Measurements from ENCODE around the gene ECPAS. TPM values are rescaled to one million over a fixed set of nuclear protein-coding genes. Genes with fewer than 3 reads are reported as not detected.
"Not testable (repeated sequence)": the region's sequence is repeated elsewhere in the genome, so short reads cannot be mapped to it uniquely, and the experiment has no call there.

The ECPAS gene
- total and polyA plus RNA-seq, 2 experiments from 2014 or later = 32.1 to 65.6 TPM

GRCh38 chr9:111449705-111450104, 34.5 kb downstream of the ECPAS start:
- no peak overlapping the region for H3K27ac ChIP-seq
- no peak overlapping the region for H2AFZ ChIP-seq
- DNase-seq (ENCODE audit: low spot score) = no peak
- H3K4me2 ChIP-seq = no peak overlapping the region
- peaks cover 8% of the 10 kb centered on the region for H3K4me1 ChIP-seq (ENCODE audit: insufficient read depth)
- H3K4me3 ChIP-seq = no peak overlapping the region
- H3K79me2 ChIP-seq = peaks cover 45% of the 10 kb centered on the region
- no peaks in the 10 kb centered on the region for H3K27me3 ChIP-seq
- H3K36me3 ChIP-seq (replicated peaks; ENCODE audit: insufficient read depth, low read depth) = no peaks in the 10 kb centered on the region
- 89% methylated on average over 1 of the region's 1 CpG for WGBS (ENCODE audit: low lambda C conversion rate, missing lambda C conversion rate)
- no peaks in the 10 kb centered on the region for H3K9me2 ChIP-seq (replicated peaks; ENCODE audit: insufficient read depth)
- TF ChIP-seq EZH2phosphoT487 (IDR thresholded peaks at IDR 0.05; ENCODE audit: low read depth, severe bottlenecking, unreplicated experiment) = no peak
- TF ChIP-seq EZH2 (IDR thresholded peaks at IDR 0.05; ENCODE audit: borderline replicate concordance) = no peak
- TF ChIP-seq CTCF (IDR thresholded peaks at IDR 0.05; ENCODE audit: poor library complexity) = no peak
- no peaks in the 10 kb centered on the region for H3K9me3 ChIP-seq (ENCODE audit: low read depth)
- peaks cover 26% of the 10 kb centered on the region for H4K20me1 ChIP-seq (ENCODE audit: insufficient read depth, poor library complexity, severe bottlenecking)

DNA sequence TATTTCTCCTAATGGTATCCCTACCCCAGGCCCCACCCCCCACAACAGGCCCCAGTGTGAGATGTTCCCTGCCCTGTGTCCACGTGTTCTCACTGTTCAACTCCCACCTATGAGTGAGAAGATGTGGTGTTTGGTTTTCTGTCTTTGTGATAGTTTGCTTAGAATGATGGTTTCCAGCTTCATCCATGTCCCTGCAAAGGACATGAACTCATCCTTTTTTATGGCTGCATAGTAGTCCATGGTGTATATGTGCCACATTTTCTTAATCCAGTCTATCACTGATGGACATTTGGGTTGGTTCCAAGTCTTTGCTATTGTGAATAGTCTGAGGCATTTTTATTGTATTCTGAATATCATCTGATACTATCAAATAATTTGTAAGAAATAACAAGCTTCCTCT, 38.4 kb downstream of the ECPAS start:
- H3K79me2 ChIP-seq; H3K27me3 ChIP-seq; H3K4me2 ChIP-seq; H2AFZ ChIP-seq; DNase-seq (ENCODE audit: low spot score); H3K4me3 ChIP-seq; H3K27ac ChIP-seq; H3K9me3 ChIP-seq (ENCODE audit: low read depth); H3K9me2 ChIP-seq (replicated peaks; ENCODE audit: insufficient read depth); H3K4me1 ChIP-seq (ENCODE audit: insufficient read depth); H4K20me1 ChIP-seq (ENCODE audit: insufficient read depth, poor library complexity, severe bottlenecking); H3K36me3 ChIP-seq (replicated peaks; ENCODE audit: insufficient read depth, low read depth): not testable (repeated sequence)
- 100% methylated on average over 1 of the region's 1 CpG for WGBS (ENCODE audit: low lambda C conversion rate, missing lambda C conversion rate)

DNA sequence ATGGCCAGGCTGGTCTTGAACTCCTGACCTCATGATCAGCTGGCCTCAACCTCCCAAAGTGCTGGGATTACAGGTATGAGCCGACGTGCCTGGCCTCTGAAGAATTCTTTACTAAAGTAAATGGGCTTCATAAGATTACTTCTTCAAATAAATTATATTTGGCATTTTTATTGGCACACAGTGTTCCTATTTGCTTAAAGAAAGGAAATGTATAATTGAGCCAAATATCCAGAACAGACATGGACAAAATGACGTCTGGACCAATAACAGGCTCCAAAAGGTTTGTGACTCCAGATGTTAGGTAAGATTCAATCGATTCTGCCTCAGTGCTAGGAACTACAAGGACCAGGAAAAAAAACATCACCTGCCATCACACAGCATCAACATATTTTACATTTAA, 40.7 kb downstream of the ECPAS start:
- Histone ChIP-seq H3K27me3 (no peaks in the 10 kb centered on the region), H3K4me2 (no peak overlapping the region), H3K4me3 (no peak overlapping the region), H3K36me3 (replicated peaks; ENCODE audit: insufficient read depth, low read depth) (no peaks in the 10 kb centered on the region), H3K27ac (no peak overlapping the region), H4K20me1 (ENCODE audit: insufficient read depth, poor library complexity, severe bottlenecking) (no peaks in the 10 kb centered on the region), H3K4me1 (ENCODE audit: insufficient read depth) (no peaks in the 10 kb centered on the region), H3K9me2 (replicated peaks; ENCODE audit: insufficient read depth) (no peaks in the 10 kb centered on the region), H3K79me2 (peaks cover 5% of the 10 kb centered on the region), H3K9me3 (ENCODE audit: low read depth) (no peaks in the 10 kb centered on the region), H2AFZ (no peak overlapping the region)
- DNase-seq (ENCODE audit: low spot score) = no peak
- WGBS (ENCODE audit: low lambda C conversion rate, missing lambda C conversion rate) = 86% methylated on average over 4 of the region's 4 CpGs
- no peak for TF ChIP-seq EZH2 (IDR thresholded peaks at IDR 0.05; ENCODE audit: borderline replicate concordance)
- no peak for TF ChIP-seq EZH2phosphoT487 (IDR thresholded peaks at IDR 0.05; ENCODE audit: low read depth, severe bottlenecking, unreplicated experiment)
- TF ChIP-seq CTCF (IDR thresholded peaks at IDR 0.05; ENCODE audit: poor library complexity) = no peak

DNA sequence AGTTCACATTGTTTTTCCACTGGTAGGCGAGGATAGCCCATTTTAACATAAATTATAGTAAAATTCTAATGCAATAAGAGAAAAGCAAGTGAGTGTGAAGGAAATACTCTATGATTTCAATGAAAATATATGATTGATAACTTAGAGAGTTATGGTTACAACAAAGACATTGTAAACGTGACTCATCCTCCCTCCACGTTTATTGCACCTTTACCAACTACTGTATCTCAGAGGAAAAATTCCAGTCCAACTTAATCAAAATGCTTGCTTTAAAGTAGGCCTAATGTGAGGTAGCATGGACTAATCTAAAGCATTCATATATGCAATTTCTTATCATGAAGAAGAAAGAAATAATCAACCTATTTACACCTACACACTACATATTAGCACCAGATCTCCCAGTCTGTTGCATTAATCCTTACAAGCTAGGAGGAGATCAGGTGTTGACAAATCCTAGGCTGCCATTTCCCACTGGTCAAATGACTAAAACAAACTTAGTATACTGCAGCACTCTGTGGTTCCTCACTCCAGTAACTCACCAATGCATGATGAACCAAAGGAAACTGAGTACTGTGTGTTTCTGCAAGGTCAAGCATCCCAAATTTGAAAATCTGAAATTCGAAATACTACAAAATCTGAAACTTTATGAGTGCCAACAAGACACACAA, 41.7 kb downstream of the ECPAS start:
- Histone ChIP-seq H3K9me3 (ENCODE audit: low read depth) (no peaks in the 10 kb centered on the region), H3K27me3 (no peaks in the 10 kb centered on the region), H4K20me1 (ENCODE audit: insufficient read depth, poor library complexity, severe bottlenecking) (no peaks in the 10 kb centered on the region), H3K4me2 (no peak overlapping the region), H2AFZ (no peak overlapping the region), H3K9me2 (replicated peaks; ENCODE audit: insufficient read depth) (no peaks in the 10 kb centered on the region), H3K4me3 (no peak overlapping the region), H3K27ac (no peak overlapping the region), H3K36me3 (replicated peaks; ENCODE audit: insufficient read depth, low read depth) (no peaks in the 10 kb centered on the region), H3K4me1 (ENCODE audit: insufficient read depth) (no peaks in the 10 kb centered on the region), H3K79me2 (peaks cover 5% of the 10 kb centered on the region)
- TF ChIP-seq EZH2phosphoT487 (IDR thresholded peaks at IDR 0.05; ENCODE audit: low read depth, severe bottlenecking, unreplicated experiment) (no peak), EZH2 (IDR thresholded peaks at IDR 0.05; ENCODE audit: borderline replicate concordance) (no peak)
- DNase-seq (ENCODE audit: low spot score) = no peak
- WGBS (ENCODE audit: low lambda C conversion rate, missing lambda C conversion rate) = 91% methylated on average over 4 of the region's 4 CpGs
